ENCODE results near the gene WWC2.

GRCh38 chr4:183182873-183183725, 84.0 kb downstream of the WWC2 start:
- TF ChIP-seq CTCF (conservative IDR thresholded peaks at IDR 0.05; ENCODE audit: low read length) (no peak), EZH2phosphoT487 (IDR thresholded peaks at IDR 0.05; ENCODE audit: borderline replicate concordance, low read depth, low read length) (no peak)
